ENCODE data around the gene OFD1. TPM values are rescaled to one million over a fixed set of nuclear protein-coding genes. Genes with fewer than 3 reads are reported as not detected.

OFD1 gene
- total RNA-seq, 4 donors from 2014 or later = 20.8 to 135 (median 49.4) TPM

DNA sequence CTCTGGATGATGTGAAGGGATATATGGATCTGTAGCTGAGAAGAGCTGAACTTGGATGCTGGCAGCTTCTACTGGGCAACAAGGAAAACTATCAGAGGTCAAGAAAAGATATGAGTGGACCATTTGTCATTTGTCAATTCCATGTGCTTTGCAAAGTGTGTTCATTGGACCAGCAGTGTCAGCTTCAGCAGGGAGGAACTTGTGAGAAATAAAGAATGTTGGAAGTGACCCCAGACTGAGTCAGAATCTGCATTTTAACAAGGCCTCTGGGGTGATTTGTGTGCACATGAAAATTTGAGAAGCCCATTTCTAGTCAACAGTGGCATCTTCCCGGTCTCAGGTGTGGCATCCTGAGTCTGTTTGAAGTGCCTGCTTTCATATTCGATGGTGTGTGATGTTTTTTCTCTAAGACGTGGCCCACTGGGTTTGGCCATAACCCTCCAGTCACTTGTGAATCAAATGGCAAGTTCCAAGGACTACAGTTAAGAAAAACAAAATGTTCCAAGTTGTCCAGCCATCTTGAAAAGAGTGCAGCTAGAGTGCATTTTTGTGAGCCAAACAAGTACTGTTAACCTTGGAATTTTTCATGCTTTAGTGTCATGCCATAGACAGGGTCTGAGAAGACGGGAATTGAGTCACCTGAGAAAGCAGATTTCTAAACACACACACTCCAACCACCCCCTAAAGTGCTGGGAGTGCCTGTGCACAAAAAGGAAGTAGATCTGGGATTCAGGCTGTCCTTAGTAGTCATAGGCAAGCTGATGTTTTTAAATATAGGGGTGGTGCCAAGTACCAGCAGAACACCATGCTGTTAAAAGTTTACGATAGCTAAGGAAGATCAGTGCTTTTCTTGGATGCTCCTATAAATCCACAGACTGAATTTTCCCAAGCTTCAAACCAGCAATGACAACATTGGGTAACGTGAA is 55.9 kb downstream of the OFD1 start:
- no peaks in the 10 kb centered on the region for H3K36me3 ChIP-seq
- no peak overlapping the region for H3K27ac ChIP-seq
- no peaks in the 10 kb centered on the region for H3K9me3 ChIP-seq
- TF ChIP-seq POLR2A (IDR thresholded peaks at IDR 0.05) = no peak
- TF ChIP-seq, protein P1, sequence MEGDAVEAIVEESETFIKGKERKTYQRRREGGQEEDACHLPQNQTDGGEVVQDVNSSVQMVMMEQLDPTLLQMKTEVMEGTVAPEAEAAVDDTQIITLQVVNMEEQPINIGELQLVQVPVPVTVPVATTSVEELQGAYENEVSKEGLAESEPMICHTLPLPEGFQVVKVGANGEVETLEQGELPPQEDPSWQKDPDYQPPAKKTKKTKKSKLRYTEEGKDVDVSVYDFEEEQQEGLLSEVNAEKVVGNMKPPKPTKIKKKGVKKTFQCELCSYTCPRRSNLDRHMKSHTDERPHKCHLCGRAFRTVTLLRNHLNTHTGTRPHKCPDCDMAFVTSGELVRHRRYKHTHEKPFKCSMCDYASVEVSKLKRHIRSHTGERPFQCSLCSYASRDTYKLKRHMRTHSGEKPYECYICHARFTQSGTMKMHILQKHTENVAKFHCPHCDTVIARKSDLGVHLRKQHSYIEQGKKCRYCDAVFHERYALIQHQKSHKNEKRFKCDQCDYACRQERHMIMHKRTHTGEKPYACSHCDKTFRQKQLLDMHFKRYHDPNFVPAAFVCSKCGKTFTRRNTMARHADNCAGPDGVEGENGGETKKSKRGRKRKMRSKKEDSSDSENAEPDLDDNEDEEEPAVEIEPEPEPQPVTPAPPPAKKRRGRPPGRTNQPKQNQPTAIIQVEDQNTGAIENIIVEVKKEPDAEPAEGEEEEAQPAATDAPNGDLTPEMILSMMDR (IDR thresholded peaks at IDR 0.05) = no peak
- DNase-seq = no peak
- H3K4me3 ChIP-seq = no peak overlapping the region
- no peaks in the 10 kb centered on the region for H3K27me3 ChIP-seq
- H3K4me1 ChIP-seq = no peaks in the 10 kb centered on the region

DNA sequence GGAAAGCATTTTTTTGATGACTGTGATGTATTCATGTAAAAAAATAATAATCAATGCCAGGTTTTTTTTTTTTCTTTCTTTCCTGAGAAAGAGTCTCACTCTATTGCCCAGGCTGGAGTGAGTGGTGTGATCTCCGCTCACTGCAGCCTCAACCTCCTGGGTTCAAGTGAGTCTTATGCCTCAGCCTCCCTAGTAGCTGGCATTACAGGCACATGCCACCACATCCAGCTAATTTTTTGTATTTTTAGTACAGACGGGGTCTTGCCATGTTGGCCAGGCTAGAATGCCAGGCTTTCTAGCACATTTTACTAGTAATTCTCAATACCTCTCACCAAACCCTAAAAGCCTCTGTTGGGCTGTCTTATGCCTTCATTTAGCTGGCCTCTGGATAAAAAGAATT is 56.6 kb downstream of the OFD1 start:
- no peaks in the 10 kb centered on the region for H3K4me1 ChIP-seq
- DNase-seq = no peak
- H3K4me3 ChIP-seq = no peak overlapping the region
- H3K9me3 ChIP-seq = no peaks in the 10 kb centered on the region
- H3K27me3 ChIP-seq = no peaks in the 10 kb centered on the region
- no peak overlapping the region for H3K27ac ChIP-seq
- no peak for TF ChIP-seq POLR2A (IDR thresholded peaks at IDR 0.05)
- TF ChIP-seq, protein P1 (IDR thresholded peaks at IDR 0.05) = no peak
- H3K36me3 ChIP-seq = no peaks in the 10 kb centered on the region

DNA sequence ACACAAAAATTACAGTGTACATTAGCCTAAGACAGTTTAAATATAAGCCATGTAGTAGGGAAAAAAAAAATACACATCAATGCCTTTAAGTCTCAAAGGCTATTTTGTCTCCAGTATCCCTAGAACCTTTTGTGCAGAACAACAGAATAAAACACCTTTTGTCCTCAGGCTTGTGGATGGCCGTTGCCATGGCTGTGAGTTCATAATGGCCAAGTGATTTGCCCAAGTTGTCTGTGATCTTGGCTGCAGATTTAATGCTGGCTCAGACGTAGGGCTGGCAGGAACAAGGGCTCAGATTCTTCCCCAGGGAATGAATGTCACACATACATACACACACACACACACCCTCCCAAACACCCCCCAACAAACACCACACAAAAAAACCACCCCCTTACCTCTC is 57.0 kb downstream of the OFD1 start:
- no peak overlapping the region for H3K27ac ChIP-seq
- no peak for DNase-seq
- H3K27me3 ChIP-seq = no peaks in the 10 kb centered on the region
- no peaks in the 10 kb centered on the region for H3K4me1 ChIP-seq
- no peaks in the 10 kb centered on the region for H3K9me3 ChIP-seq
- H3K36me3 ChIP-seq = no peaks in the 10 kb centered on the region
- no peak overlapping the region for H3K4me3 ChIP-seq
- TF ChIP-seq, protein P1 (IDR thresholded peaks at IDR 0.05) = no peak
- no peak for TF ChIP-seq POLR2A (IDR thresholded peaks at IDR 0.05)

DNA sequence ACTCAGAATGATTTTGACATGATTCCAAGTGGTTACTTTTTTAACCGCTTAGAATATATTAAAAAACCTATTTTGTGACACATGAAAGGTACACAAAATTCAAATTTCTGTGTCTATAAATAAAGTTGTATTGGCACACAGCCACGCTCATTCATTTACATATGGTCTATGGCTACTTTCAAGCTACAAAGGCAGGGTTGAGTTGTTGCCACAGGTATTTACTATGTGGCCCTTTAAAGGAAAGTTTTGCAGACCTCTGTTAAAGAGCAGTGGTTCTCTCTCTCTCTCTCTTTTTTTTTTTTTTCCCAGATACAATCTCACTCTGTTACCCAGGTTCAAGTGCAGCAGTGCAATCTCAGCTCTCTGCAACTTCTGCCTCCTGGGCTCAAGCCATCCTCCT is 59.3 kb downstream of the OFD1 start:
- Histone ChIP-seq H3K4me1 (no peaks in the 10 kb centered on the region), H3K27me3 (no peaks in the 10 kb centered on the region), H3K9me3 (no peaks in the 10 kb centered on the region), H3K27ac (no peak overlapping the region), H3K4me3 (no peak overlapping the region), H3K36me3 (no peaks in the 10 kb centered on the region)
- TF ChIP-seq, protein P1 (IDR thresholded peaks at IDR 0.05) = no peak
- TF ChIP-seq POLR2A (IDR thresholded peaks at IDR 0.05) = no peak
- DNase-seq = no peak

DNA sequence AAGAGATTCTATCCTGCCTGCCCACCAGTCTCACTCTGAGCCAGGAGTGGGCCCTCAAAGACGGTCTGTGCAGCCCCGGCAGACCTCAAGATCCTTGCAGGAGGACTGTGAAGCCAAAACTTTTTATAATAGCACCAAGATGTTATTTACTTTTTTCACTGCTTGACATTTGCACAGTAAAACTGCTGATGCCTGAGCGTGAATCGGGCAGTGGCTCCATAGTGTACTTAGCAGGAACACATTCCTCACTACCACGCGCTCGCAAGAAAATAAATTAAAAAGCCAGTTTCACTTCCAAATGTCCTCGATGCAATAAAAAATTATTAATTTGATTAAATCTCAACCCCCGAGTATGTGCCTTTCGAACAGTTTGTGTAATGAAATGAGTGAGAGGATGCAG is 59.9 kb downstream of the OFD1 start:
- Histone ChIP-seq H3K4me3 (no peak overlapping the region), H3K4me1 (no peaks in the 10 kb centered on the region), H3K9me3 (no peaks in the 10 kb centered on the region), H3K27ac (no peak overlapping the region), H3K36me3 (no peaks in the 10 kb centered on the region), H3K27me3 (no peaks in the 10 kb centered on the region)
- no peak for TF ChIP-seq POLR2A (IDR thresholded peaks at IDR 0.05)
- TF ChIP-seq, protein P1 (IDR thresholded peaks at IDR 0.05) = no peak
- DNase-seq = no peak
